ENCODE measurements around the gene TMEM94. TPM values are rescaled to one million over a fixed set of nuclear protein-coding genes. Genes with fewer than 3 reads are reported as not detected.
A peak's percentile ranks its signal among the peaks of the same experiment; 100 is the strongest.

TMEM94 gene
- total RNA-seq, 1 donor from 2014 or later: 111 TPM

- H3K9me3 Mint-ChIP-seq (ENCODE audit: unreplicated experiment): no peaks in the 10 kb centered on the region
- no peaks in the 10 kb centered on the region for H3K36me3 Mint-ChIP-seq (ENCODE audit: low read depth, unreplicated experiment)
- H3K4me1 Mint-ChIP-seq (ENCODE audit: unreplicated experiment): no peaks in the 10 kb centered on the region
- no peak for DNase-seq (ENCODE audit: low spot score)
- H3K27me3 Mint-ChIP-seq (ENCODE audit: unreplicated experiment): no peaks in the 10 kb centered on the region
- H3K27ac Mint-ChIP-seq (ENCODE audit: unreplicated experiment): no peak overlapping the region
- no peak overlapping the region for H3K4me3 Mint-ChIP-seq (ENCODE audit: unreplicated experiment)
- TF ChIP-seq CTCF (IDR thresholded peaks at IDR 0.05; ENCODE audit: unreplicated experiment): no peak
Measured at GRCh38 chr17:75465039-75465438, 8.6 kb downstream of the TMEM94 start.

- DNase-seq (ENCODE audit: low spot score): no peak
- Mint-ChIP-seq H3K9me3 (ENCODE audit: unreplicated experiment) (no peaks in the 10 kb centered on the region), H3K4me1 (ENCODE audit: unreplicated experiment) (no peaks in the 10 kb centered on the region), H3K27me3 (ENCODE audit: unreplicated experiment) (no peaks in the 10 kb centered on the region), H3K36me3 (ENCODE audit: low read depth, unreplicated experiment) (peaks cover 14% of the 10 kb centered on the region), H3K4me3 (ENCODE audit: unreplicated experiment) (no peak overlapping the region), H3K27ac (ENCODE audit: unreplicated experiment) (no peak overlapping the region)
- no peak for TF ChIP-seq CTCF (IDR thresholded peaks at IDR 0.05; ENCODE audit: unreplicated experiment)
Measured at GRCh38 chr17:75468291-75468754, 11.9 kb downstream of the TMEM94 start.

- no peak for TF ChIP-seq CTCF (IDR thresholded peaks at IDR 0.05; ENCODE audit: unreplicated experiment)
- Mint-ChIP-seq H3K4me3 (ENCODE audit: unreplicated experiment) (no peak overlapping the region), H3K27me3 (ENCODE audit: unreplicated experiment) (no peaks in the 10 kb centered on the region), H3K27ac (ENCODE audit: unreplicated experiment) (no peak overlapping the region), H3K4me1 (ENCODE audit: unreplicated experiment) (no peaks in the 10 kb centered on the region), H3K36me3 (ENCODE audit: low read depth, unreplicated experiment) (peaks cover 14% of the 10 kb centered on the region), H3K9me3 (ENCODE audit: unreplicated experiment) (no peaks in the 10 kb centered on the region)
- DNase-seq (ENCODE audit: low spot score): no peak
Measured at GRCh38 chr17:75468779-75469373, 12.4 kb downstream of the TMEM94 start.

GRCh38 chr17:75471207-75471606 is 14.8 kb downstream of the TMEM94 start:
- no peak overlapping the region for H3K4me3 Mint-ChIP-seq (ENCODE audit: unreplicated experiment)
- no peak overlapping the region for H3K27ac Mint-ChIP-seq (ENCODE audit: unreplicated experiment)
- peaks cover 14% of the 10 kb centered on the region for H3K4me1 Mint-ChIP-seq (ENCODE audit: unreplicated experiment)
- DNase-seq (ENCODE audit: low spot score): no peak
- no peaks in the 10 kb centered on the region for H3K9me3 Mint-ChIP-seq (ENCODE audit: unreplicated experiment)
- TF ChIP-seq CTCF (IDR thresholded peaks at IDR 0.05; ENCODE audit: unreplicated experiment): no peak
- peaks cover 14% of the 10 kb centered on the region for H3K36me3 Mint-ChIP-seq (ENCODE audit: low read depth, unreplicated experiment)
- H3K27me3 Mint-ChIP-seq (ENCODE audit: unreplicated experiment): no peaks in the 10 kb centered on the region

- no peak for TF ChIP-seq CTCF (IDR thresholded peaks at IDR 0.05; ENCODE audit: unreplicated experiment)
- H3K36me3 Mint-ChIP-seq (ENCODE audit: low read depth, unreplicated experiment): peaks cover 14% of the 10 kb centered on the region
- DNase-seq (ENCODE audit: low spot score): no peak
- H3K9me3 Mint-ChIP-seq (ENCODE audit: unreplicated experiment): no peaks in the 10 kb centered on the region
- peaks cover 23% of the 10 kb centered on the region for H3K4me1 Mint-ChIP-seq (ENCODE audit: unreplicated experiment)
- peak overlapping the region; percentile 15 for H3K4me3 Mint-ChIP-seq (ENCODE audit: unreplicated experiment)
- H3K27ac Mint-ChIP-seq (ENCODE audit: unreplicated experiment): no peak overlapping the region
- H3K27me3 Mint-ChIP-seq (ENCODE audit: unreplicated experiment): no peaks in the 10 kb centered on the region
Measured at GRCh38 chr17:75472119-75472518, 15.7 kb downstream of the TMEM94 start.

Data from endothelial cell (in vitro differentiated cells).